HFF-Myc (cell line): Measurements from ENCODE around the gene GFPT1.

Experiments used
- DNase-seq: peaks from one replicate; pipeline ENCODE4 v3.0.0-alpha.2; 2011; ENCODE audit warnings: low read depth; ENCODE audit errors: extremely low read depth
- H3K4me3 ChIP-seq: replicated peaks from 2 replicates; pipeline ENCODE4 v1.5.1; 2011; ENCODE audit warnings: low read depth, mild to moderate bottlenecking, control low read depth, low read length
- TF ChIP-seq, protein P1 (sequence below): IDR thresholded peaks from 2 replicates; pipeline ENCODE4 v1.5.1; 2012; ENCODE audit warnings: mild to moderate bottlenecking, low read depth, low read length, control low read depth; ENCODE audit errors: missing control alignments

The GFPT1 gene

DNA sequence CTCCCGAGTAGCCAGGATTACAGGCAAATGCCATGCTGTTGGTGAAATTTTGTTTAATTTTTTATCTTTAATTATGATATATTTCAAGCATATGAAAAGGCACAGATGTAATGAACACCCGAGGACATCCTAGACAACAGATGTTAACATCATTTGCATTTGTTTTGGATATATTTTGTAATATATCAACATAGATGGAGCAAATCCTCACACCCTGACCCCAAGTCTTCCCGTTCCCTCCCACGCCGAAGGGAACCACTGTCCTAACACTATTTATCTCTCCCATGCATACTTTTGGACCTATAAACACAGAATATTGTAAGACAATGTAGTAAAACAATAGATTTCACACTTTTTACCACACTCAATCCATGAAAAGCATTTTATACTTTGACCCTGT lies 99.5 kb downstream of the GFPT1 start:
- TF ChIP-seq, protein P1, sequence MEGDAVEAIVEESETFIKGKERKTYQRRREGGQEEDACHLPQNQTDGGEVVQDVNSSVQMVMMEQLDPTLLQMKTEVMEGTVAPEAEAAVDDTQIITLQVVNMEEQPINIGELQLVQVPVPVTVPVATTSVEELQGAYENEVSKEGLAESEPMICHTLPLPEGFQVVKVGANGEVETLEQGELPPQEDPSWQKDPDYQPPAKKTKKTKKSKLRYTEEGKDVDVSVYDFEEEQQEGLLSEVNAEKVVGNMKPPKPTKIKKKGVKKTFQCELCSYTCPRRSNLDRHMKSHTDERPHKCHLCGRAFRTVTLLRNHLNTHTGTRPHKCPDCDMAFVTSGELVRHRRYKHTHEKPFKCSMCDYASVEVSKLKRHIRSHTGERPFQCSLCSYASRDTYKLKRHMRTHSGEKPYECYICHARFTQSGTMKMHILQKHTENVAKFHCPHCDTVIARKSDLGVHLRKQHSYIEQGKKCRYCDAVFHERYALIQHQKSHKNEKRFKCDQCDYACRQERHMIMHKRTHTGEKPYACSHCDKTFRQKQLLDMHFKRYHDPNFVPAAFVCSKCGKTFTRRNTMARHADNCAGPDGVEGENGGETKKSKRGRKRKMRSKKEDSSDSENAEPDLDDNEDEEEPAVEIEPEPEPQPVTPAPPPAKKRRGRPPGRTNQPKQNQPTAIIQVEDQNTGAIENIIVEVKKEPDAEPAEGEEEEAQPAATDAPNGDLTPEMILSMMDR: no peak

DNA sequence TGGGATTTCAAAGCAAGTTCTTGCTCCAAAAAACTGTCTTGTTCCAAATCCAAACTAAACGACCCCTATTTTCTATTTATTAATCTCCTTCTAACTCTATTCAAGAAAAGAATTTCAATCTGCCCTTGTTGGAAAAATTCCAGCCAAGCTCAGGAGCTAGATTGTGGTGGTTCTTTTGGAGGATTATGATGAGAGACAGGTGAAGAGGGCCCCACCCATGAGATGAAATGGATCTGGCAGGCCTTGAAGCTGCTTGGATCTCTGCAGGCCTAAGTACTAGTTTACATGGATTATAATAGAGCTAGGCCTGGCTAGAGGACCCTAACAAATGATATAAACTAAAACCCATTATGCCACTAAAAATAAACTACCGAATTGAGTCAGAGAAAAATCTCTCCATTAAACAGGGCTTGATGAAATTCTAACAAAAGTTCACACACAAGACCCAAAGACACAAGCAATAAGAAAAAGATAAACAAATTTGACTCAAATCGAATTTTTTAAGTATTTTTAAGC lies 101.6 kb downstream of the GFPT1 start:
- TF ChIP-seq, protein P1: no peak
- no peak overlapping the region for H3K4me3 ChIP-seq
- DNase-seq: no peak

More for the DNA sequence above, 99.5 kb downstream of the GFPT1 start:
- DNase-seq: no peak
- H3K4me3 ChIP-seq: no peak overlapping the region

DNA sequence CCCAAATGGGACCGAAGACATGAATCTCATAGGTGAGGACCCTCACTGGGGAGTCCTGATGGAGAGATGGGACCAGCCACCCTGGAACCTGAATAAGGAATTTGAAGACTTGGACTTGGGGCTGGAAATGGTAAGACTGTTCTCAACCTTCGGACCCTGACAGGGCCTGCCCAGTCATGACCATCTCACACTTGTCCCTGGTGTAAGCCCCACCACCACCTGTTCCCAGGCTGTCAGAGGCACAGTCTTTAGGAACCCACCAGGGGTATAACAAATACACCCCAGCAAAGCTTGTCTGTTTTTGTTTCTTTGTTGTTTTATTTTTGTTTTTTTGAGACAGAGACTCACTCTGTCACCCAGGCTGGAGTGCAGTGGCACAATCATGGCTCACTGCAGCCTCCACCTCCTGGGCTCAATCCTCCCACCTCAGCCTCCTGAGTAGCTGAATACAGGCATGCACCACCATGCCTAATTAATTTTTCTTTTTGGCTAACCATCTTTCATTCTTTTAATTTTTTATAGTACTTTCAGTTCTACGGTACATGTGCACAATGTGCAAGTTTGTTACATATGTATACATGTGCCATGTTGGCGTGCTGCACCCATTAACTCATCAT lies 106.1 kb downstream of the GFPT1 start:
- H3K4me3 ChIP-seq: no peak overlapping the region
- TF ChIP-seq, protein P1: no peak

DNA sequence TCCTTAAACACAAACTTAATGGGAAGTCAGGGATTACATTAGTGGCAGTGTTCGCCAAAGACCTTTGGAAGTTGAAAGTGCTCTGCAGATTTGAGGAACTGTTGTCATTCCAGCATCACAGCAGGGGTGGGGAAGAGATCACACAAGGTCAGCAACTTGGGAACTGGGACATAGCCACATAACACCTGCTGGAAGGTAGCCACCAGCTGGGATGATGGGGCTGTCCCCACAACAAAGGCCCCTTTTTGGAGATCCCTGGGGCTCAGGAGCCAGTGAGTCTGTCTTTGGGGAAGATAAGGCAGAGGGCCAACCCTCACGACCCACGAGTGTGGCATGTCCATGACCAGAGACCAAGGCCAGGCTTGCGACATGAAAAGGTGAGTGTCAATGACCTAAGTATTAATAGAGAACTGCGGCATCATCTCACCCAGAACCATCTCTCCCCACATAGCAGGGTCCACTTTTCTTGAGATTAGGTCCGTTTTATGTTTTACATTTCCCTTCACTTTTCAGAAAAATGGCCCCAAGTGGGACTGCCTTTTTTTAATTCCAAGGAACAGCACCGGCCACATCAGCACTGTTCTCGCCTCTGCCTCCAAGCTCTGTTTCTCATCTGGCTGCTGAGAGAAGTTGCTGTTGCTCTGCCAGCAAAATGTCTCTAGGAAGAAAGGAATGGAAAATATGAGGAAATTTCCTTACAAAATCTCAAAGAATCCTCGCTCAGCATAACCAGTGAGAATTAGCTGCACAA lies 106.9 kb downstream of the GFPT1 start:
- TF ChIP-seq, protein P1: no peak
- DNase-seq: no peak
- no peak overlapping the region for H3K4me3 ChIP-seq

More for the DNA sequence above, 106.1 kb downstream of the GFPT1 start:
- DNase-seq: no peak

DNA sequence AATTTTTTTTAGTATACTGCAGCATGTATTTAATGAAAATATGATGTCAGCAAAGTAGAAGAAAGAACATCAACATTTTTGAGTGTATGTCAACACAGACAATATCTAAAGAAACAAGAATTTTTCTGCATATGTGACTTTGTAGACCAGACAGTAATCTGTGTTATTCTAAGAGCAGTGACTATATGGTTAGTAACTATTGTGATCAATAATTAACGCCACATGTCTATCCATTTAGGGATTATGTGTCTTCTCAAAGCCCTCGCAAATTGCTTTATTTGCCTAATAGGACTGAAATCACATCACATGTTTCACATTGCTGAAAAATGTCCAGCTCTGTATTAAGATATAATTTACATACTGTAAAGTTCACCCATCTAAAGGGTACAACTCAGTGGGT lies 107.8 kb downstream of the GFPT1 start:
- DNase-seq: no peak
- H3K4me3 ChIP-seq: no peak overlapping the region
- TF ChIP-seq, protein P1: no peak

DNA sequence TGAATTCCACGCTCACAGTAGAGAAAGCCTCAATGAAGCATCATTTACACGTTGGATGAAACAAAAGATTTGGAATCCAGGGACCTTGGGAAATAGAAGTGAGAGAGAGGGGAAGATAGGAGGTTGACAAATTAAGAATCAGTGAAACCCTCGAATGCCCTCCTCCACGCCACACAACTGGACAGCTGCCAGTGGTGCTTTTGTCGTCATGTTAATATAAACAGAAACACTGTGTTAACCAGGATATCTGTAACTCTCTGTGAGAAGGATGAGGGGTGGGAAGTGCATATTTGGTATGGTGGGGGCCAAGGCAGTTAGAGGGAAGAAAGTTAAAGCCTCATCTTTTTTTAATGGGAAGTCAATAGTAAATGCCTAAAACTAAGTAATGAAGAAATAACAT lies 108.7 kb downstream of the GFPT1 start:
- no peak for DNase-seq
- TF ChIP-seq, protein P1: no peak
- H3K4me3 ChIP-seq: no peak overlapping the region
